Small intestine (tissue), 16 donors: ENCODE measurements around the gene PRMT7. TPM values are rescaled to one million over a fixed set of nuclear protein-coding genes. Genes with fewer than 3 reads are reported as not detected.

ENCODE experiments used
- DNase-seq, 2 donors: peaks; one replicate each; pipeline versions ENCODE4 v3.0.0 to v3.0.0-alpha.2; 2013
- FAIRE-seq: peaks from 2 replicates; lab custom pipeline; 2012; peaks lifted over from hg19 to GRCh38; lab: Jason Lieb, UNC
- H3K27ac ChIP-seq, 3 donors: one replicate each; pipeline ENCODE4 v1.5.1; 2013; ENCODE audit warnings: low read length in 2 of 3, mild to moderate bottlenecking in 2 of 3, control low read depth in 1 of 3, inconsistent platforms in 1 of 3, low read depth in 1 of 3, moderate library complexity in 1 of 3
- H3K27me3 ChIP-seq, 3 donors: one replicate each; pipeline ENCODE4 v1.6.1; 2013; ENCODE audit warnings: low read length in 3 of 3, inconsistent platforms in 1 of 3; ENCODE audit not compliant: control insufficient read depth in 3 of 3, insufficient read depth in 3 of 3
- H3K36me3 ChIP-seq, 3 donors: one replicate each; pipeline ENCODE4 v1.6.1; 2013; ENCODE audit warnings: low read length in 3 of 3, inconsistent platforms in 1 of 3, low read depth in 1 of 3, mild to moderate bottlenecking in 1 of 3, moderate library complexity in 1 of 3; ENCODE audit not compliant: control insufficient read depth in 3 of 3, insufficient read depth in 2 of 3
- H3K4me1 ChIP-seq, 3 donors: one replicate each; pipeline ENCODE4 v1.6.1; 2013; ENCODE audit warnings: low read length in 2 of 3, inconsistent platforms in 1 of 3, low read depth in 1 of 3, mild to moderate bottlenecking in 1 of 3, moderate library complexity in 1 of 3; ENCODE audit not compliant: control insufficient read depth in 3 of 3, insufficient read depth in 2 of 3
- H3K4me3 ChIP-seq, 3 donors: one replicate each; pipeline ENCODE4 v1.5.1; 2013; ENCODE audit warnings: low read length in 3 of 3, control low read depth in 1 of 3, inconsistent platforms in 1 of 3, low read depth in 1 of 3, mild to moderate bottlenecking in 1 of 3, moderate library complexity in 1 of 3
- H3K9me3 ChIP-seq, 2 donors: one replicate each; pipeline ENCODE4 v1.6.1; 2013; ENCODE audit warnings: low read depth in 1 of 2, low read length in 1 of 2; ENCODE audit not compliant: control insufficient read depth in 2 of 2, insufficient read depth in 1 of 2
- WGBS, 3 donors: extraction: QIAGEN DNeasy Blood & Tissue Kit; methylation state at CpG; one replicate each; pipeline ENCODE4 v1.1.7; 2013; 5-methylcytosine and 5-hydroxymethylcytosine counted together
- long read RNA-seq, 10 donors: transcript quantifications; one replicate each; lab custom pipeline, GENCODE V29; 2026
- polyA plus RNA-seq, 4 donors: library from polyadenylated mRNA; stranded (reverse) in 3 of 4; unstranded in 1 of 4; fragments of 200-250 nt in 3 of 4; fragments of 120-200 nt in 1 of 4; gene quantifications; one replicate each; pipeline versions ENCODE4 v1.2.1 to v1.2.3, GENCODE V29; 2013
- donor health status: healthy with polysubstance abuse.
- donor health status: control.
- donor health status: control.
- donor health status: Bipolar disorder and iron deficiency.
- donor health status: healthy.

The PRMT7 gene
- 10 to 100 TPM; 13.6 to 46.3 (median 20.2) TPM for polyA plus RNA-seq
- long read RNA-seq, donor 1: 0 reads
- long read RNA-seq, donor 2, partial matches to known transcripts: 0 of 1 reads
- long read RNA-seq, donor 2, other reads (novel, unspliced or antisense): 0 of 1 reads
- long read RNA-seq, donor 3, partial matches to known transcripts: 0 of 1 reads
- long read RNA-seq, donor 3, other reads (novel, unspliced or antisense): 0 of 1 reads
- long read RNA-seq, donor 4: 0 reads
- long read RNA-seq, donor 5: 0 reads
- long read RNA-seq, donor 6, partial matches to known transcripts: 8 of 8 reads
- long read RNA-seq, donor 6, other reads (novel, unspliced or antisense): 0 of 8 reads
- long read RNA-seq, donor 7, partial matches to known transcripts: 0 of 1 reads
- long read RNA-seq, donor 7, other reads (novel, unspliced or antisense): 0 of 1 reads
- long read RNA-seq, donor 8: 0 reads
- long read RNA-seq, donor 9, partial matches to known transcripts: 0 of 1 reads
- long read RNA-seq, donor 9, other reads (novel, unspliced or antisense): 0 of 1 reads
- long read RNA-seq, donor 10, partial matches to known transcripts: 7 of 7 reads
- long read RNA-seq, donor 10, other reads (novel, unspliced or antisense): 0 of 7 reads

GRCh38 chr16:68310774-68311511, at the start of gene PRMT7, which contains the start of gene SLC7A6OS:
TSS of gene PRMT7 (plus strand) at chr16:68311019. CDS start at chr16:68315980, 4,961 bp downstream.
TSS of gene SLC7A6OS (minus strand) at chr16:68310946. CDS start at chr16:68310926, 20 bp downstream.
- Histone ChIP-seq H3K9me3 (no peaks in the 10 kb centered on the region), H3K27ac (peak within 1 kb of the TSS; percentile 73 to 93 (median 83)), H3K36me3 (peaks cover 0 to 29% (median 0%) of the 10 kb centered on the region in 3 donors), H3K4me3 (peak within 1 kb of the TSS; percentile 62 to 97 (median 73)), H3K4me1 (peaks cover 3 to 16% (median 9%) of the 10 kb centered on the region in 3 donors), H3K27me3 (no peaks in the 10 kb centered on the region)
- WGBS, 3 donors: 0 to 1% (median 0%) methylated on average over 58 to 62 of the region's 62 CpGs
- no peak for FAIRE-seq
- DNase-seq: peak; percentile 94 to 96

- Histone ChIP-seq H3K27ac (peak overlapping the region; percentile 85 to 98 (median 86)), H3K36me3 (peaks cover 0 to 27% (median 5%) of the 10 kb centered on the region in 3 donors), H3K9me3 (no peaks in the 10 kb centered on the region), H3K4me3 (peak overlapping the region; percentile 69 to 85 (median 82)), H3K4me1 (peaks cover 0 to 34% (median 2%) of the 10 kb centered on the region in 3 donors), H3K27me3 (no peaks in the 10 kb centered on the region)
- FAIRE-seq: no peak
- no peak for DNase-seq
- WGBS, 3 donors: 35 to 37% (median 36%) methylated on average over 11 of the region's 11 CpGs
Measured at GRCh38 chr16:68263559-68264127, 47.2 kb upstream of the PRMT7 start.

GRCh38 chr16:68264128-68265077, 46.4 kb upstream of the PRMT7 start, which contains the start of gene SLC7A6:
TSS of gene SLC7A6 (plus strand) at chr16:68264526. CDS start at chr16:68274727, 10,201 bp downstream.
- DNase-seq (peak; percentile 63 to 83), FAIRE-seq (no peak)
- Histone ChIP-seq H3K9me3 (no peaks in the 10 kb centered on the region), H3K4me3 (peak within 1 kb of the TSS; percentile 69 to 85 (median 82)), H3K27ac (peak within 1 kb of the TSS; percentile 85 to 98 (median 86)), H3K36me3 (peaks cover 0 to 19% (median 5%) of the 10 kb centered on the region in 3 donors), H3K27me3 (no peaks in the 10 kb centered on the region), H3K4me1 (peaks cover 0 to 35% (median 2%) of the 10 kb centered on the region in 3 donors)
- WGBS, 3 donors: 0 to 1% (median 0%) methylated on average over 74 to 123 of the region's 123 CpGs

- peaks cover 0 to 10% (median 0%) of the 10 kb centered on the region in 3 donors for H3K36me3 ChIP-seq
- H3K9me3 ChIP-seq: no peaks in the 10 kb centered on the region
- H3K27ac ChIP-seq: peak overlapping the region; percentile 82 to 98 (median 86)
- no peaks in the 10 kb centered on the region for H3K27me3 ChIP-seq
- WGBS, 3 donors: 2 to 5% (median 5%) methylated on average over 23 of the region's 23 CpGs
- peak; percentile 83 to 87 for DNase-seq
- H3K4me3 ChIP-seq: peak overlapping the region; percentile 59 to 85 (median 82)
- H3K4me1 ChIP-seq: peaks cover 0 to 38% (median 2%) of the 10 kb centered on the region in 3 donors
- FAIRE-seq: no peak
Measured at GRCh38 chr16:68265078-68265920, 45.5 kb upstream of the PRMT7 start.

- 34 to 59% (median 46%) methylated on average over 6 of the region's 6 CpGs for WGBS, 3 donors
Measured at GRCh38 chr16:68267612-68268405, 43.0 kb upstream of the PRMT7 start.

GRCh38 chr16:68269793-68270192, 41.0 kb upstream of the PRMT7 start:
- Histone ChIP-seq H3K4me1 (peaks cover 0 to 46% (median 2%) of the 10 kb centered on the region in 3 donors), H3K36me3 (peaks cover 0 to 12% (median 2%) of the 10 kb centered on the region in 3 donors), H3K27ac (no peak overlapping the region), H3K4me3 (no peak overlapping the region), H3K9me3 (no peaks in the 10 kb centered on the region), H3K27me3 (no peaks in the 10 kb centered on the region)
- FAIRE-seq: no peak
- WGBS, 3 donors: 94 to 97% (median 97%) methylated on average over 4 of the region's 4 CpGs
- no peak for DNase-seq

More at GRCh38 chr16:68267612-68268405, 43.0 kb upstream of the PRMT7 start:
- H3K9me3 ChIP-seq: no peaks in the 10 kb centered on the region
- DNase-seq (peak; percentile 63 to 64), FAIRE-seq (no peak)
- peaks cover 0 to 4% (median 0%) of the 10 kb centered on the region in 3 donors for H3K36me3 ChIP-seq
- no peak overlapping the region for H3K4me3 ChIP-seq
- H3K4me1 ChIP-seq: peaks cover 0 to 49% (median 2%) of the 10 kb centered on the region in 3 donors
- peak overlapping the region in 1 of 3 donors; percentile 52 for H3K27ac ChIP-seq
- no peaks in the 10 kb centered on the region for H3K27me3 ChIP-seq
